Lung (tissue), 12 donors: ENCODE measurements around the gene ATP9A. TPM values are rescaled to one million over a fixed set of nuclear protein-coding genes. Genes with fewer than 3 reads are reported as not detected.

Source experiments
- ATAC-seq: fragments of 200-7000 bp; cut with Tn5 transposase; one replicate; pipeline ENCODE4 v1.9.1; 2020; ENCODE audit warnings: moderate number of reproducible peaks; ENCODE audit not compliant: insufficient read depth, low FRiP score
- DNase-seq, 3 donors: peaks; one replicate each; pipeline ENCODE4 v3.0.0-alpha.2; 2013 to 2017
- H3K27ac ChIP-seq, 2 donors: one replicate each; pipeline ENCODE4 v1.5.1; 2013; ENCODE audit warnings: mild to moderate bottlenecking in 2 of 2, moderate library complexity in 2 of 2, control low read depth in 1 of 2, inconsistent platforms in 1 of 2, low read depth in 1 of 2, low read length in 1 of 2
- H3K27me3 ChIP-seq, 3 donors: one replicate each; pipeline ENCODE4 v1.5.1; 2013; ENCODE audit warnings: low read length in 2 of 3; ENCODE audit not compliant: control insufficient read depth in 3 of 3, insufficient read depth in 3 of 3
- H3K36me3 ChIP-seq, 4 donors: one replicate each; pipeline ENCODE4 v1.5.1; 2013; ENCODE audit warnings: low read length in 4 of 4, mild to moderate bottlenecking in 1 of 4, moderate library complexity in 1 of 4; ENCODE audit not compliant: control insufficient read depth in 4 of 4, insufficient read depth in 4 of 4
- H3K4me1 ChIP-seq, 5 donors: one replicate each; pipeline ENCODE4 v1.5.1; 2013; ENCODE audit warnings: low read length in 5 of 5, mild to moderate bottlenecking in 2 of 5, moderate library complexity in 1 of 5; ENCODE audit not compliant: control insufficient read depth in 5 of 5, insufficient read depth in 5 of 5
- H3K4me3 ChIP-seq: one replicate; pipeline ENCODE4 v1.5.1; 2013; ENCODE audit warnings: mild to moderate bottlenecking, control low read depth, moderate library complexity
- H3K9ac ChIP-seq, 2 donors: one replicate each; pipeline ENCODE4 v1.5.1; 2013; ENCODE audit warnings: low read length in 2 of 2, control low read depth in 1 of 2; ENCODE audit not compliant: insufficient read depth in 1 of 2
- H3K9me3 ChIP-seq, 4 donors: one replicate each; pipeline ENCODE4 v1.5.1; 2013; ENCODE audit warnings: low read length in 3 of 4, mild to moderate bottlenecking in 1 of 4, moderate library complexity in 1 of 4; ENCODE audit not compliant: control insufficient read depth in 4 of 4, insufficient read depth in 3 of 4
- CTCF ChIP-seq: IDR thresholded peaks from 2 replicates; pipeline ENCODE4 v1.5.1; 2012; ENCODE audit warnings: mild to moderate bottlenecking; ENCODE audit errors: control extremely low read depth, extremely low read depth
- WGBS, 2 donors: extraction: QIAGEN DNeasy Blood & Tissue Kit; methylation state at CpG; one replicate each; pipeline ENCODE4 v1.1.7; 2013; 5-methylcytosine and 5-hydroxymethylcytosine counted together
- polyA plus RNA-seq, 2 donors: library from polyadenylated mRNA; stranded (reverse); fragments of 200-250 nt; gene quantifications; one replicate each; pipeline ENCODE4 v1.2.1, GENCODE V29; 2013
- total RNA-seq, 2 donors: library from RNA; depleted of rRNA in 1 of 2; stranded (reverse); fragments of >200 nt in 1 of 2; gene quantifications; one replicate each; pipeline ENCODE4 v1.2.1, GENCODE V29; 2014 to 2021
- donor health status: control.
- donor health status: control.
- donor health status: Bipolar disorder and iron deficiency.
- donor health status: healthy.
- donor health status: DM: yes; HTN: yes; CAD: no.

The ATP9A gene
- total and polyA plus RNA-seq, 4 donors = 3.3 to 43.6 (median 14.9) TPM

GRCh38 chr20:51620432-51620831 lies 147.8 kb downstream of the ATP9A start:
- Histone ChIP-seq H3K27me3 (no peaks in the 10 kb centered on the region), H3K4me1 (peaks cover 0 to 2% (median 0%) of the 10 kb centered on the region in 5 donors), H3K9me3 (peaks cover 0 to 2% (median 0%) of the 10 kb centered on the region in 4 donors), H3K36me3 (peaks cover 0 to 31% (median 11%) of the 10 kb centered on the region in 4 donors), H3K9ac (no peak overlapping the region), H3K27ac (no peak overlapping the region), H3K4me3 (no peak overlapping the region)
- DNase-seq = no peak
- TF ChIP-seq CTCF = no peak
- ATAC-seq = no peak
- 86 to 87% methylated on average over 12 of the region's 12 CpGs for WGBS, 2 donors

GRCh38 chr20:51616060-51616459 lies 152.1 kb downstream of the ATP9A start:
- Histone ChIP-seq H3K36me3 (peaks cover 0 to 34% (median 14%) of the 10 kb centered on the region in 4 donors), H3K27ac (no peak overlapping the region), H3K4me1 (no peaks in the 10 kb centered on the region), H3K27me3 (no peaks in the 10 kb centered on the region), H3K9ac (no peak overlapping the region), H3K4me3 (no peak overlapping the region), H3K9me3 (peaks cover 0 to 2% (median 0%) of the 10 kb centered on the region in 4 donors)
- ATAC-seq = no peak
- TF ChIP-seq CTCF = no peak
- no peak for DNase-seq
- WGBS, 2 donors = 89 to 91% methylated on average over 3 of the region's 3 CpGs

- no peak for TF ChIP-seq CTCF
- ATAC-seq (no peak), DNase-seq (no peak)
- Histone ChIP-seq H3K9me3 (peaks cover 0 to 2% (median 0%) of the 10 kb centered on the region in 4 donors), H3K27ac (no peak overlapping the region), H3K4me3 (no peak overlapping the region), H3K9ac (no peak overlapping the region), H3K36me3 (peaks cover 0 to 35% (median 14%) of the 10 kb centered on the region in 4 donors), H3K4me1 (no peaks in the 10 kb centered on the region), H3K27me3 (no peaks in the 10 kb centered on the region)
- 85 to 88% methylated on average over 6 of the region's 6 CpGs for WGBS, 2 donors
Observed at GRCh38 chr20:51614687-51615086, 153.5 kb downstream of the ATP9A start.

- DNase-seq = no peak
Observed at GRCh38 chr20:51613580-51613979, 154.6 kb downstream of the ATP9A start.

More at GRCh38 chr20:51613580-51613979, 154.6 kb downstream of the ATP9A start:
- Histone ChIP-seq H3K27me3 (no peaks in the 10 kb centered on the region), H3K36me3 (peaks cover 0 to 37% (median 18%) of the 10 kb centered on the region in 4 donors), H3K9ac (no peak overlapping the region), H3K9me3 (peaks cover 0 to 2% (median 0%) of the 10 kb centered on the region in 4 donors), H3K27ac (no peak overlapping the region), H3K4me1 (no peaks in the 10 kb centered on the region), H3K4me3 (no peak overlapping the region)
- WGBS, 2 donors = 96 to 97% methylated on average over 6 of the region's 6 CpGs
- no peak for TF ChIP-seq CTCF
- no peak for ATAC-seq
